SK-N-SH treated with all-trans-retinoic acid at 6 μM for 48 hours (cell line): Measurements from ENCODE around the gene ERGIC1.

ENCODE experiments used
- ARNTL ChIP-seq: fragments of 450-650 bp; formaldehyde crosslinking; IDR thresholded peaks from 2 replicates; pipeline ENCODE4 v1.5.0; 2020; ENCODE audit warnings: low read depth, mild to moderate bottlenecking, moderate library complexity, borderline replicate concordance
- CSDC2 ChIP-seq: fragments of 250-450 bp; sonication (Bioruptor Pico); IDR thresholded peaks from 2 replicates; pipeline ENCODE4 v1.5.0; 2020; ENCODE audit warnings: mild to moderate bottlenecking, moderate library complexity
- ESRRG ChIP-seq: fragments of 250-450 bp; sonication (Bioruptor Pico); IDR thresholded peaks from 2 replicates; pipeline ENCODE4 v1.6.1; 2021; ENCODE audit warnings: mild to moderate bottlenecking
- PATZ1 ChIP-seq: fragments of 250-450 bp; sonication (Bioruptor Pico); IDR thresholded peaks from 2 replicates; pipeline ENCODE4 v1.8.0; 2020; ENCODE audit warnings: mild to moderate bottlenecking, moderate library complexity, borderline replicate concordance
- PPARA ChIP-seq: fragments of 250-450 bp; sonication (Bioruptor Pico); IDR thresholded peaks from 2 replicates; pipeline ENCODE4 v1.5.0; 2020; ENCODE audit warnings: mild to moderate bottlenecking, borderline replicate concordance
- RARB ChIP-seq: fragments of 250-450 bp; sonication (Bioruptor Pico); IDR thresholded peaks from 2 replicates; pipeline ENCODE4 v1.8.0; 2021; ENCODE audit warnings: mild to moderate bottlenecking, moderate library complexity
- TCF4 ChIP-seq: fragments of 250-450 bp; sonication (Bioruptor Pico); IDR thresholded peaks from 2 replicates; pipeline ENCODE4 v1.8.0; 2021; ENCODE audit warnings: mild to moderate bottlenecking, moderate library complexity, borderline replicate concordance
- ZC3H10 ChIP-seq: fragments of 250-450 bp; sonication (Bioruptor Pico); IDR thresholded peaks from 2 replicates; pipeline ENCODE4 v1.5.1; 2021; ENCODE audit warnings: mild to moderate bottlenecking, moderate library complexity
- ZNF8 ChIP-seq: fragments of 450-650 bp; formaldehyde crosslinking; IDR thresholded peaks from 2 replicates; pipeline ENCODE4 v1.5.0; 2020; ENCODE audit warnings: mild to moderate bottlenecking, moderate library complexity
- TF ChIP-seq, protein P1 (sequence below): fragments of 250-450 bp; sonication (Bioruptor Pico); IDR thresholded peaks from 2 replicates; pipeline ENCODE4 v1.5.0; 2020; ENCODE audit warnings: mild to moderate bottlenecking, moderate library complexity
- TF ChIP-seq, protein P2 (sequence below): fragments of 250-450 bp; sonication (Bioruptor Pico); IDR thresholded peaks from 2 replicates; pipeline ENCODE4 v1.5.1; 2020; ENCODE audit warnings: low read depth, mild to moderate bottlenecking, moderate library complexity

DNA sequence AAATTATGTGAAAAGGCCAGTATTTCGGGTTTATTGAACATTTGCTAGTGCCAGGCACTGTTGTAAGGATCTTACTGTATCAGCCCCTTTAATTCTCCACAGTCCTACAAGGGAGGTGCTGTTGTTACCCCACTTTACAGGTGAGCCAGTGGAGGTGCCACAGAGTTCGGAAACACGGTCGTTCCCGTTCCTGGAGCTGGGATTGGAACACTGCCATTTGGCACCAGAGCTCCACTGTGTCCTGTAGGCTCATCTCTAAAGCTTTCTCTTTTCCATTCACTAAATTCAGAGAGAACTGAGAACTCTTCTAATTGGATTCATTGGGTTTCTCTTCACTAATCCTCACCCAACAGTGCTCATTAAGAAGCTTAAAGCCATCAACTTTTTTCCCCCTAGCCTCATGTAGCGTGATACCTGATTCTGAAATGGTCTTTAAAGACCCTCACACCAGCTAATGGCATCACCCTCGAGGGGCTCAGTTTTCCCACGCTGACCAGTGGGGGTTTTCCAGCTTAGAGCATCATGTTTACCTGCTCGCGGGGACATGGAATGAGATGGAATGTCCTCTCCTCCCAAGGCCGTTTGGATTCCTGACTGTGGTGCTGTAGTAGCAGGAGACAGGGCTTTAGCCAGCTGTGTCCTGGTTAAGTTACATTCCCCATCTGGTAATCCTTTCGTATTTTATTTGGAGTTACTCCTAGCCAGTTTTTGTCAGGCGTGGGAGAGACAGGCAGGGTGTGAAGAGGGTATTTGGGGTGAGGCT, 5.8 kb downstream of the ERGIC1 start:
- TF ChIP-seq ESRRG (CRISPR knock-in tag) (no peak), RARB (no peak), ZNF8 (no peak), PATZ1 (CRISPR knock-in tag) (no peak), ZC3H10 (CRISPR knock-in tag) (no peak), TCF4 (CRISPR knock-in tag) (no peak), PPARA (CRISPR knock-in tag) (no peak), ARNTL (CRISPR knock-in tag) (no peak), CSDC2 (CRISPR knock-in tag) (no peak)
- TF ChIP-seq, protein P1, sequence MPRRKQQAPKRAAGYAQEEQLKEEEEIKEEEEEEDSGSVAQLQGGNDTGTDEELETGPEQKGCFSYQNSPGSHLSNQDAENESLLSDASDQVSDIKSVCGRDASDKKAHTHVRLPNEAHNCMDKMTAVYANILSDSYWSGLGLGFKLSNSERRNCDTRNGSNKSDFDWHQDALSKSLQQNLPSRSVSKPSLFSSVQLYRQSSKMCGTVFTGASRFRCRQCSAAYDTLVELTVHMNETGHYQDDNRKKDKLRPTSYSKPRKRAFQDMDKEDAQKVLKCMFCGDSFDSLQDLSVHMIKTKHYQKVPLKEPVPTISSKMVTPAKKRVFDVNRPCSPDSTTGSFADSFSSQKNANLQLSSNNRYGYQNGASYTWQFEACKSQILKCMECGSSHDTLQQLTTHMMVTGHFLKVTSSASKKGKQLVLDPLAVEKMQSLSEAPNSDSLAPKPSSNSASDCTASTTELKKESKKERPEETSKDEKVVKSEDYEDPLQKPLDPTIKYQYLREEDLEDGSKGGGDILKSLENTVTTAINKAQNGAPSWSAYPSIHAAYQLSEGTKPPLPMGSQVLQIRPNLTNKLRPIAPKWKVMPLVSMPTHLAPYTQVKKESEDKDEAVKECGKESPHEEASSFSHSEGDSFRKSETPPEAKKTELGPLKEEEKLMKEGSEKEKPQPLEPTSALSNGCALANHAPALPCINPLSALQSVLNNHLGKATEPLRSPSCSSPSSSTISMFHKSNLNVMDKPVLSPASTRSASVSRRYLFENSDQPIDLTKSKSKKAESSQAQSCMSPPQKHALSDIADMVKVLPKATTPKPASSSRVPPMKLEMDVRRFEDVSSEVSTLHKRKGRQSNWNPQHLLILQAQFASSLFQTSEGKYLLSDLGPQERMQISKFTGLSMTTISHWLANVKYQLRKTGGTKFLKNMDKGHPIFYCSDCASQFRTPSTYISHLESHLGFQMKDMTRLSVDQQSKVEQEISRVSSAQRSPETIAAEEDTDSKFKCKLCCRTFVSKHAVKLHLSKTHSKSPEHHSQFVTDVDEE: no peak
- TF ChIP-seq, protein P2, sequence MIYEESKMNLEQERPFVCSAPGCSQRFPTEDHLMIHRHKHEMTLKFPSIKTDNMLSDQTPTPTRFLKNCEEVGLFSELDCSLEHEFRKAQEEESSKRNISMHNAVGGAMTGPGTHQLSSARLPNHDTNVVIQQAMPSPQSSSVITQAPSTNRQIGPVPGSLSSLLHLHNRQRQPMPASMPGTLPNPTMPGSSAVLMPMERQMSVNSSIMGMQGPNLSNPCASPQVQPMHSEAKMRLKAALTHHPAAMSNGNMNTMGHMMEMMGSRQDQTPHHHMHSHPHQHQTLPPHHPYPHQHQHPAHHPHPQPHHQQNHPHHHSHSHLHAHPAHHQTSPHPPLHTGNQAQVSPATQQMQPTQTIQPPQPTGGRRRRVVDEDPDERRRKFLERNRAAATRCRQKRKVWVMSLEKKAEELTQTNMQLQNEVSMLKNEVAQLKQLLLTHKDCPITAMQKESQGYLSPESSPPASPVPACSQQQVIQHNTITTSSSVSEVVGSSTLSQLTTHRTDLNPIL (CRISPR knock-in tag): no peak
